Measurements from ENCODE around the gene WDR27. TPM values are rescaled to one million over a fixed set of nuclear protein-coding genes. Genes with fewer than 3 reads are reported as not detected.

Gene WDR27
- polyA plus RNA-seq, 1 donor from 2014 or later: 8.6 TPM

GRCh38 chr6:169590376-169590939 is 111.4 kb downstream of the WDR27 start:
- H3K27me3 Mint-ChIP-seq: no peaks in the 10 kb centered on the region
- H3K4me3 Mint-ChIP-seq: peak overlapping the region in 2 of 4 donors; percentile 76 to 88
- H3K4me1 Mint-ChIP-seq: peaks cover 25 to 26% (median 26%) of the 10 kb centered on the region in 3 donors
- H3K27ac Mint-ChIP-seq: peak overlapping the region; percentile 61 to 84 (median 84)
- peaks cover 0 to 3% (median 0%) of the 10 kb centered on the region in 3 donors for H3K9me3 Mint-ChIP-seq
- peaks cover 4% of the 10 kb centered on the region for H3K36me3 Mint-ChIP-seq

- H3K27ac Mint-ChIP-seq: peak overlapping the region; percentile 10 to 84 (median 61)
- peaks cover 26 to 27% (median 26%) of the 10 kb centered on the region in 3 donors for H3K4me1 Mint-ChIP-seq
- no peaks in the 10 kb centered on the region for H3K27me3 Mint-ChIP-seq
- H3K4me3 Mint-ChIP-seq: peak overlapping the region; percentile 21 to 88 (median 64)
- H3K9me3 Mint-ChIP-seq: peaks cover 0 to 3% (median 0%) of the 10 kb centered on the region in 3 donors
- peaks cover 4% of the 10 kb centered on the region for H3K36me3 Mint-ChIP-seq
These were observed 112.1 kb downstream of the WDR27 start for GRCh38 chr6:169589699-169590257.

- peak overlapping the region; percentile 16 to 88 (median 48) for H3K4me3 Mint-ChIP-seq
- H3K9me3 Mint-ChIP-seq: peaks cover 0 to 3% (median 0%) of the 10 kb centered on the region in 3 donors
- peaks cover 31 to 32% (median 31%) of the 10 kb centered on the region in 3 donors for H3K4me1 Mint-ChIP-seq
- H3K36me3 Mint-ChIP-seq: peaks cover 4% of the 10 kb centered on the region
- no peaks in the 10 kb centered on the region for H3K27me3 Mint-ChIP-seq
- H3K27ac Mint-ChIP-seq: peak overlapping the region; percentile 10 to 84 (median 61)
These were observed 112.5 kb downstream of the WDR27 start for GRCh38 chr6:169589293-169589692.

- Mint-ChIP-seq H3K4me1 (peaks cover 41 to 42% (median 42%) of the 10 kb centered on the region in 3 donors), H3K9me3 (peaks cover 0 to 3% (median 0%) of the 10 kb centered on the region in 3 donors), H3K36me3 (peaks cover 4% of the 10 kb centered on the region), H3K4me3 (no peak overlapping the region), H3K27ac (no peak overlapping the region), H3K27me3 (no peaks in the 10 kb centered on the region)
These were observed 113.9 kb downstream of the WDR27 start for GRCh38 chr6:169587975-169588374.

GRCh38 chr6:169583886-169584541 is 117.8 kb downstream of the WDR27 start:
- peaks cover 18 to 23% (median 22%) of the 10 kb centered on the region in 3 donors for H3K4me1 Mint-ChIP-seq
- H3K36me3 Mint-ChIP-seq: peaks cover 5% of the 10 kb centered on the region
- H3K4me3 Mint-ChIP-seq: peak overlapping the region in 1 of 4 donors; percentile 75
- H3K27ac Mint-ChIP-seq: peak overlapping the region in 2 of 3 donors; percentile 0 to 54
- H3K27me3 Mint-ChIP-seq: no peaks in the 10 kb centered on the region
- H3K9me3 Mint-ChIP-seq: peaks cover 0 to 3% (median 0%) of the 10 kb centered on the region in 3 donors

GRCh38 chr6:169579407-169580111 is 122.3 kb downstream of the WDR27 start:
- peaks cover 12 to 14% (median 14%) of the 10 kb centered on the region in 3 donors for H3K4me1 Mint-ChIP-seq
- peaks cover 1% of the 10 kb centered on the region for H3K27me3 Mint-ChIP-seq
- peaks cover 0 to 3% (median 0%) of the 10 kb centered on the region in 3 donors for H3K9me3 Mint-ChIP-seq
- no peak overlapping the region for H3K4me3 Mint-ChIP-seq
- peaks cover 6% of the 10 kb centered on the region for H3K36me3 Mint-ChIP-seq
- no peak overlapping the region for H3K27ac Mint-ChIP-seq

GRCh38 chr6:169577974-169578373 is 123.9 kb downstream of the WDR27 start:
- Mint-ChIP-seq H3K36me3 (peaks cover 6% of the 10 kb centered on the region), H3K27ac (no peak overlapping the region), H3K27me3 (peaks cover 1% of the 10 kb centered on the region), H3K4me3 (no peak overlapping the region), H3K4me1 (no peaks in the 10 kb centered on the region), H3K9me3 (peaks cover 0 to 3% (median 0%) of the 10 kb centered on the region in 3 donors)

GRCh38 chr6:169577236-169577635 is 124.6 kb downstream of the WDR27 start:
- no peaks in the 10 kb centered on the region for H3K4me1 Mint-ChIP-seq
- H3K27ac Mint-ChIP-seq: no peak overlapping the region
- no peak overlapping the region for H3K4me3 Mint-ChIP-seq
- peaks cover 1% of the 10 kb centered on the region for H3K27me3 Mint-ChIP-seq
- H3K9me3 Mint-ChIP-seq: peaks cover 0 to 3% (median 0%) of the 10 kb centered on the region in 3 donors
- peaks cover 6% of the 10 kb centered on the region for H3K36me3 Mint-ChIP-seq

- peaks cover 0 to 3% (median 0%) of the 10 kb centered on the region in 3 donors for H3K9me3 Mint-ChIP-seq
- H3K27ac Mint-ChIP-seq: no peak overlapping the region
- peaks cover 1% of the 10 kb centered on the region for H3K27me3 Mint-ChIP-seq
- H3K4me1 Mint-ChIP-seq: no peaks in the 10 kb centered on the region
- no peak overlapping the region for H3K4me3 Mint-ChIP-seq
- H3K36me3 Mint-ChIP-seq: peaks cover 6% of the 10 kb centered on the region
These were observed 126.0 kb downstream of the WDR27 start for GRCh38 chr6:169575821-169576220.

GRCh38 chr6:169575365-169575764 is 126.5 kb downstream of the WDR27 start:
- no peak overlapping the region for H3K4me3 Mint-ChIP-seq
- H3K36me3 Mint-ChIP-seq: peaks cover 6% of the 10 kb centered on the region
- peaks cover 0 to 3% (median 0%) of the 10 kb centered on the region in 3 donors for H3K9me3 Mint-ChIP-seq
- H3K27me3 Mint-ChIP-seq: peaks cover 1% of the 10 kb centered on the region
- H3K27ac Mint-ChIP-seq: no peak overlapping the region
- no peaks in the 10 kb centered on the region for H3K4me1 Mint-ChIP-seq

GRCh38 chr6:169574420-169574819 is 127.4 kb downstream of the WDR27 start:
- peaks cover 6% of the 10 kb centered on the region for H3K36me3 Mint-ChIP-seq
- no peaks in the 10 kb centered on the region for H3K4me1 Mint-ChIP-seq
- H3K9me3 Mint-ChIP-seq: peaks cover 0 to 3% (median 0%) of the 10 kb centered on the region in 3 donors

GRCh38 chr6:169573883-169574282 is 127.9 kb downstream of the WDR27 start:
- H3K27me3 Mint-ChIP-seq: peaks cover 1% of the 10 kb centered on the region
- no peak overlapping the region for H3K27ac Mint-ChIP-seq
- peaks cover 4% of the 10 kb centered on the region for H3K36me3 Mint-ChIP-seq
- peaks cover 0 to 3% (median 0%) of the 10 kb centered on the region in 3 donors for H3K9me3 Mint-ChIP-seq
- no peak overlapping the region for H3K4me3 Mint-ChIP-seq
- no peaks in the 10 kb centered on the region for H3K4me1 Mint-ChIP-seq

More at GRCh38 chr6:169574420-169574819, 127.4 kb downstream of the WDR27 start:
- no peak overlapping the region for H3K27ac Mint-ChIP-seq
- H3K27me3 Mint-ChIP-seq: peaks cover 1% of the 10 kb centered on the region
- no peak overlapping the region for H3K4me3 Mint-ChIP-seq

- no peaks in the 10 kb centered on the region for H3K9me3 Mint-ChIP-seq
- no peak overlapping the region for H3K4me3 Mint-ChIP-seq
- H3K36me3 Mint-ChIP-seq: peaks cover 3% of the 10 kb centered on the region
- H3K27ac Mint-ChIP-seq: no peak overlapping the region
- no peaks in the 10 kb centered on the region for H3K4me1 Mint-ChIP-seq
- H3K27me3 Mint-ChIP-seq: no peaks in the 10 kb centered on the region
These were observed 130.5 kb downstream of the WDR27 start for GRCh38 chr6:169571123-169571962.
